H9 (cell line): ENCODE data around the gene TMEM51. TPM values are rescaled to one million over a fixed set of nuclear protein-coding genes. Genes with fewer than 3 reads are reported as not detected.

Experiments
- DNase-seq: peaks from one replicate; pipeline ENCODE4 v3.0.0-alpha.2; 2017
- H2AFZ ChIP-seq: one replicate; pipeline ENCODE4 v1.6.1; 2013; ENCODE audit warnings: mild to moderate bottlenecking, low read length, control low read depth, moderate library complexity
- H2AK5ac ChIP-seq: 2 replicates; pipeline ENCODE4 v1.6.1; 2013; ENCODE audit warnings: low read length, control low read depth, mixed read lengths; ENCODE audit not compliant: insufficient read length
- H2BK120ac ChIP-seq: one replicate; pipeline ENCODE4 v1.6.1; 2013; ENCODE audit warnings: low read depth, mild to moderate bottlenecking, low read length, control low read depth, inconsistent platforms; ENCODE audit not compliant: poor library complexity, severe bottlenecking
- H2BK12ac ChIP-seq: 2 replicates; pipeline ENCODE4 v1.6.1; 2013; ENCODE audit warnings: low read length, control low read depth, mixed read lengths, low read depth; ENCODE audit not compliant: insufficient read length
- H2BK15ac ChIP-seq: 2 replicates; pipeline ENCODE4 v1.6.1; 2013; ENCODE audit warnings: low read depth, low read length, control low read depth
- H2BK20ac ChIP-seq: one replicate; pipeline ENCODE4 v1.6.1; 2013; ENCODE audit warnings: low read depth, mild to moderate bottlenecking, low read length, control low read depth, inconsistent platforms; ENCODE audit not compliant: poor library complexity, severe bottlenecking
- H2BK5ac ChIP-seq: 2 replicates; pipeline ENCODE4 v1.6.1; 2013; ENCODE audit warnings: low read length, control low read depth, mixed read lengths; ENCODE audit not compliant: insufficient read length
- H3K14ac ChIP-seq: 2 replicates; pipeline ENCODE4 v1.6.1; 2013; ENCODE audit warnings: low read length, control low read depth; ENCODE audit not compliant: insufficient read depth
- H3K18ac ChIP-seq: 2 replicates; pipeline ENCODE4 v1.6.1; 2013; ENCODE audit warnings: low read depth, mild to moderate bottlenecking, mixed read lengths, low read length, control low read depth; ENCODE audit not compliant: insufficient read length
- H3K23ac ChIP-seq: 2 replicates; pipeline ENCODE4 v1.6.1; 2013; ENCODE audit warnings: low read length, control low read depth, mixed read lengths, low read depth; ENCODE audit not compliant: insufficient read length
- H3K23me2 ChIP-seq: 2 replicates; pipeline ENCODE4 v1.6.1; 2013; ENCODE audit warnings: low read depth, mild to moderate bottlenecking, mixed read lengths, low read length, control low read depth; ENCODE audit not compliant: insufficient read length, poor library complexity, severe bottlenecking
- H3K27ac ChIP-seq: 2 replicates; pipeline ENCODE4 v1.5.1; 2013; ENCODE audit warnings: low read length, control low read depth, mixed read lengths, low read depth; ENCODE audit not compliant: insufficient read length
- H3K27me3 ChIP-seq: 2 replicates; pipeline ENCODE4 v1.6.1; 2013; ENCODE audit warnings: low read length, control low read depth, inconsistent platforms; ENCODE audit not compliant: insufficient read depth
- H3K4ac ChIP-seq: 2 replicates; pipeline ENCODE4 v1.6.1; 2013; ENCODE audit warnings: low read depth, mild to moderate bottlenecking, control low read depth, inconsistent platforms, low read length, moderate library complexity
- H3K4me1 ChIP-seq: 2 replicates; pipeline ENCODE4 v1.6.1; 2013; ENCODE audit warnings: low read length, control low read depth, inconsistent platforms; ENCODE audit not compliant: insufficient read depth
- H3K4me2 ChIP-seq: 2 replicates; pipeline ENCODE4 v1.6.1; 2013; ENCODE audit warnings: low read length, control low read depth, mixed read lengths; ENCODE audit not compliant: insufficient read length, insufficient read depth
- H3K56ac ChIP-seq: 2 replicates; pipeline ENCODE4 v1.6.1; 2013; ENCODE audit warnings: low read depth, mild to moderate bottlenecking, mixed read lengths, low read length, control low read depth; ENCODE audit not compliant: insufficient read length
- H3K79me1 ChIP-seq: 2 replicates; pipeline ENCODE4 v1.6.1; 2013; ENCODE audit warnings: low read depth, mild to moderate bottlenecking, moderate library complexity, low read length, control low read depth, inconsistent platforms; ENCODE audit not compliant: insufficient read depth, poor library complexity, severe bottlenecking
- H3K79me2 ChIP-seq: 2 replicates; pipeline ENCODE4 v1.6.1; 2013; ENCODE audit warnings: low read length, control low read depth, inconsistent platforms; ENCODE audit not compliant: insufficient read depth
- H3K9ac ChIP-seq: 2 replicates; pipeline ENCODE4 v1.6.1; 2013; ENCODE audit warnings: low read length, control low read depth, mixed read lengths; ENCODE audit not compliant: insufficient read length; ENCODE audit errors: extremely low read depth
- H3K9me3 ChIP-seq: one replicate; pipeline ENCODE4 v1.6.1; 2013; ENCODE audit warnings: low read depth, low read length, inconsistent platforms; ENCODE audit not compliant: control insufficient read depth
- H3T11ph ChIP-seq: one replicate; pipeline ENCODE4 v1.6.1; 2013; ENCODE audit warnings: mild to moderate bottlenecking, low read length, control low read depth, inconsistent platforms
- H4K20me1 ChIP-seq: one replicate; pipeline ENCODE4 v1.6.1; 2013; ENCODE audit not compliant: control insufficient read depth, insufficient read length, insufficient read depth
- H4K5ac ChIP-seq: 2 replicates; pipeline ENCODE4 v1.6.1; 2013; ENCODE audit warnings: low read depth, mild to moderate bottlenecking, mixed read lengths, low read length, control low read depth; ENCODE audit not compliant: insufficient read length
- H4K8ac ChIP-seq: replicated peaks from 2 replicates; pipeline ENCODE4 v1.6.1; 2013; ENCODE audit warnings: low read length, control low read depth, mixed read lengths, low read depth; ENCODE audit not compliant: insufficient read length
- H4K91ac ChIP-seq: 2 replicates; pipeline ENCODE4 v1.6.1; 2013; ENCODE audit warnings: low read depth, mild to moderate bottlenecking, moderate library complexity, mixed read lengths, low read length, control low read depth; ENCODE audit not compliant: insufficient read length
- H3K27ac Mint-ChIP-seq, 3 experiments: 2 replicates in 2 of 3; 3 replicates in 1 of 3; pipeline ENCODE4 v1.8.0; 2020 to 2021; ENCODE audit warnings: mixed read lengths in 3 of 3, mild to moderate bottlenecking in 1 of 3, moderate library complexity in 1 of 3
- H3K27me3 Mint-ChIP-seq: 2 replicates; pipeline ENCODE4 v1.8.0; 2021; ENCODE audit warnings: low read depth, mild to moderate bottlenecking, moderate library complexity, mixed read lengths
- H3K36me3 Mint-ChIP-seq, 3 experiments: 2 replicates in 2 of 3; 3 replicates in 1 of 3; pipeline ENCODE4 v1.8.0; 2020 to 2021; ENCODE audit warnings: low read depth in 3 of 3, mixed read lengths in 3 of 3; ENCODE audit not compliant: insufficient read depth in 1 of 3
- H3K4me1 Mint-ChIP-seq, 2 experiments: 2 replicates each; pipeline ENCODE4 v1.8.0; 2020; ENCODE audit warnings: mixed read lengths in 2 of 2
- H3K4me3 Mint-ChIP-seq, 2 experiments: 2 replicates in 1 of 2; 3 replicates in 1 of 2; pipeline ENCODE4 v1.8.0; 2020 to 2021; ENCODE audit warnings: mild to moderate bottlenecking in 2 of 2, mixed read lengths in 2 of 2, moderate library complexity in 1 of 2
- H3K9me3 Mint-ChIP-seq, 2 experiments: 2 replicates in 1 of 2; 3 replicates in 1 of 2; pipeline ENCODE4 v1.8.0; 2020; ENCODE audit warnings: mild to moderate bottlenecking in 2 of 2, mixed read lengths in 2 of 2, moderate library complexity in 1 of 2
- CTCF ChIP-seq: fragments of 200-600 bp; sonication (generic); conservative IDR thresholded peaks from 3 replicates; pipeline ENCODE4 v1.8.0; 2021; ENCODE audit warnings: antibody characterized with exemption, mild to moderate bottlenecking
- WGBS: extraction: QIAGEN DNeasy Blood & Tissue Kit; methylation state at CpG from one replicate; pipeline ENCODE4 v1.1.7; 2013; ENCODE audit warnings: missing lambda C conversion rate, low lambda C conversion rate, mixed read lengths; ENCODE audit not compliant: insufficient read length; ENCODE audit errors: extremely low coverage; 5-methylcytosine and 5-hydroxymethylcytosine counted together
- total RNA-seq: library from RNA; stranded (reverse); gene quantifications from 2 replicates; pipeline ENCODE4 v1.2.1, GENCODE V29; 2021

Gene TMEM51
- total RNA-seq, 1 experiment from 2014 or later, result 4.6 TPM

GRCh38 chr1:15148004-15148403, 5.5 kb upstream of the TMEM51 start:
- peaks cover 0 to 4% (median 3%) of the 10 kb centered on the region in 3 experiments; a peak in 2 of 7 replicates for H3K36me3 Mint-ChIP-seq
- Histone ChIP-seq H3K23me2 (peaks cover 11% of the 10 kb centered on the region), H4K91ac (no peak overlapping the region), H4K8ac (no peak overlapping the region), H2AK5ac (no peak overlapping the region), H3K23ac (no peak overlapping the region), H3K4ac (no peak overlapping the region), H3K4me2 (no peak overlapping the region), H2BK5ac (no peak overlapping the region), H3K4me1 (no peaks in the 10 kb centered on the region), H2BK12ac (no peak overlapping the region), H2BK15ac (no peak overlapping the region), H2BK20ac (no peak overlapping the region), H3K27me3 (no peaks in the 10 kb centered on the region; the same call in 1 of the 2 replicates), H3T11ph (no peak overlapping the region), H4K20me1 (no peaks in the 10 kb centered on the region), H2BK120ac (no peak overlapping the region), H2AFZ (no peak overlapping the region), H3K18ac (no peak overlapping the region), H3K79me1 (no peaks in the 10 kb centered on the region), H3K14ac (no peak overlapping the region), H3K9me3 (no peaks in the 10 kb centered on the region), H3K79me2 (no peaks in the 10 kb centered on the region), H4K5ac (no peak overlapping the region), H3K27ac (no peak overlapping the region), H3K9ac (no peak overlapping the region), H3K56ac (no peak overlapping the region)
- TF ChIP-seq CTCF, result no peak
- no CpG with 5 or more reads among the region's 6 CpGs for WGBS
- H3K9me3 Mint-ChIP-seq, result peaks cover 0 to 5% of the 10 kb centered on the region in 2 experiments; a peak in 2 of 5 replicates
- H3K27me3 Mint-ChIP-seq, result peaks cover 67% of the 10 kb centered on the region
- DNase-seq, result no peak
- no peak overlapping the region; a peak in 1 of 7 replicates for H3K27ac Mint-ChIP-seq
- no peak overlapping the region for H3K4me3 Mint-ChIP-seq
- peaks cover 3 to 6% of the 10 kb centered on the region in 2 experiments for H3K4me1 Mint-ChIP-seq
